SK-N-MC (cell line): ENCODE data around the gene EMX2.

ENCODE experiments used
- DNase-seq: peaks from one replicate; pipeline ENCODE4 v3.0.0-alpha.2; 2011; ENCODE audit warnings: low read depth, low spot score
- H3K27ac ChIP-seq: fragments of 200-600 bp; sonication (generic); 2 replicates; pipeline ENCODE4 v1.5.1; 2016; ENCODE audit warnings: mixed run types
- H3K36me3 ChIP-seq: fragments of 200-600 bp; sonication (generic); 2 replicates; pipeline ENCODE4 v1.6.1; 2017; ENCODE audit warnings: antibody characterized with exemption, low read length, mixed read lengths; ENCODE audit not compliant: insufficient read depth
- H3K4me3 ChIP-seq: fragments of 200-600 bp; sonication (generic); 2 replicates; pipeline ENCODE4 v1.5.1; 2016
- H3K9ac ChIP-seq: fragments of 200-600 bp; sonication (generic); 2 replicates; pipeline ENCODE4 v1.8.0; 2017; ENCODE audit warnings: mixed run types, mixed read lengths; ENCODE audit not compliant: insufficient read length
- H3K9me3 ChIP-seq: fragments of 200-600 bp; sonication (generic); 2 replicates; pipeline ENCODE4 v1.6.1; 2017; ENCODE audit warnings: low read depth, mild to moderate bottlenecking, antibody characterized with exemption, low read length, moderate library complexity, mixed read lengths
- EZH2 ChIP-seq: fragments of 200-600 bp; sonication (generic); IDR thresholded peaks from one replicate; pipeline ENCODE4 v1.6.1; 2017; ENCODE audit warnings: antibody characterized with exemption
- FOXP2 ChIP-seq: optimal IDR thresholded peaks from 2 replicates; pipeline ENCODE3; 2011; ENCODE audit warnings: mild to moderate bottlenecking, moderate library complexity; ENCODE audit not compliant: insufficient read depth; ENCODE audit errors: extremely low read length, control extremely low read depth
- POLR2AphosphoS5 ChIP-seq: IDR thresholded peaks from 2 replicates; pipeline ENCODE4 v1.6.1; 2012; ENCODE audit warnings: mild to moderate bottlenecking, low read depth, low read length, borderline replicate concordance

The EMX2 gene

DNA sequence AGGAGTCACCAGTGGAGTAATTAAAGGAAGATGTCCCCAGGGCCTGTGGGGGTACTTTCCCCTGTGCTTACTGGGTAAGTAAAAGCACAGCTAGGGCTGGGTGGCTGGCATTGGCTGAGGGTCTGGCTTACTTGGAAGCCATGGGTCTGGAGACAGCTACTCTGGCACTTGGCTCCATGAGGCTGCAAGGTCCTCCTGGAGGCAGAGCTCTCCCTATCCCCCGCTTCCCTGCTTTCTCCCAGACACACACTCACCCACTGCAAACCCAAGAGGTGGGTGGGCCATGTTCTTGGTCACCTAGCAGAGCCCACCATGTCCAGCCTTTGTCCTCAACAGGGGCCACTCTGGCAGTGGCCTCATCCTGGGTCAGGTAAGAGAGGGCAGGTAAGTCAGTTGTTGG, 13.3 kb downstream of the EMX2 start:
- Histone ChIP-seq H3K9me3 (no peaks in the 10 kb centered on the region), H3K36me3 (no peaks in the 10 kb centered on the region), H3K27ac (no peak overlapping the region), H3K4me3 (no peak overlapping the region), H3K9ac (no peak overlapping the region)
- no peak for DNase-seq
- TF ChIP-seq FOXP2 (no peak), POLR2AphosphoS5 (no peak), EZH2 (no peak)

- Histone ChIP-seq H3K9ac (no peak overlapping the region), H3K27ac (no peak overlapping the region), H3K36me3 (no peaks in the 10 kb centered on the region), H3K4me3 (no peak overlapping the region), H3K9me3 (no peaks in the 10 kb centered on the region)
- TF ChIP-seq FOXP2 (no peak), EZH2 (no peak), POLR2AphosphoS5 (no peak)
- no peak for DNase-seq
Measured at GRCh38 chr10:117556356-117556755, 13.8 kb downstream of the EMX2 start.

DNA sequence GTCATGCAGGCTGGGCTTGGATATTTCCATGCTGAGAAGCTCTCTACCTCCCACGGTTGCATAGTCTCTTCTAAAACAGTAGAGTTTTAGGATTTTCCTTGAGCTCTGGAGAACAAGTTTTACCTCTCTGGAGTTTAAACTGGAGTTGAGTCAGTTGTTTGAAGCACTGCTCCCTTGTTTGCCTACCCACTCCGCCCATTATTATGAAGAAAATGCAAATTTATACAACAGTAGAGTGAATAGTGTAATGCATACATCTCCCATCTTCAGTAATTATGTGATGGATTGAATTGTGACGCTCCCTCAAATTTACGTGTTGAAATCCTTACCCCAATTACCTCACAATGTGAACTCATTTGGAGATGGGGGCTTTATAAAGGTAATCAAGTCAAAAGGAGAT, 17.2 kb downstream of the EMX2 start:
- Histone ChIP-seq H3K9me3 (no peaks in the 10 kb centered on the region), H3K36me3 (no peaks in the 10 kb centered on the region), H3K9ac (no peak overlapping the region), H3K4me3 (no peak overlapping the region), H3K27ac (no peak overlapping the region)
- TF ChIP-seq POLR2AphosphoS5, result no peak
- TF ChIP-seq FOXP2, result no peak
- no peak for TF ChIP-seq EZH2
- DNase-seq, result no peak

- Histone ChIP-seq H3K4me3 (no peak overlapping the region), H3K9me3 (no peaks in the 10 kb centered on the region)
- TF ChIP-seq FOXP2 (no peak), POLR2AphosphoS5 (no peak), EZH2 (no peak)
Measured at GRCh38 chr10:117560942-117561341, 18.4 kb downstream of the EMX2 start.

GRCh38 chr10:117562220-117562619, 19.7 kb downstream of the EMX2 start:
- no peak for DNase-seq
- H3K4me3 ChIP-seq, result no peak overlapping the region
- no peaks in the 10 kb centered on the region for H3K36me3 ChIP-seq
- no peak overlapping the region for H3K27ac ChIP-seq
- H3K9me3 ChIP-seq, result no peaks in the 10 kb centered on the region
- TF ChIP-seq FOXP2 (no peak), EZH2 (no peak), POLR2AphosphoS5 (no peak)
- no peak overlapping the region for H3K9ac ChIP-seq

More at GRCh38 chr10:117560942-117561341, 18.4 kb downstream of the EMX2 start:
- DNase-seq, result no peak
- no peak overlapping the region for H3K9ac ChIP-seq
- no peaks in the 10 kb centered on the region for H3K36me3 ChIP-seq
- no peak overlapping the region for H3K27ac ChIP-seq

GRCh38 chr10:117562896-117563737, 20.6 kb downstream of the EMX2 start:
- H3K9me3 ChIP-seq, result no peaks in the 10 kb centered on the region
- no peak for DNase-seq
- H3K4me3 ChIP-seq, result no peak overlapping the region
- no peak overlapping the region for H3K9ac ChIP-seq
- TF ChIP-seq EZH2 (no peak), POLR2AphosphoS5 (no peak), FOXP2 (no peak)
- H3K27ac ChIP-seq, result no peak overlapping the region
- no peaks in the 10 kb centered on the region for H3K36me3 ChIP-seq

DNA sequence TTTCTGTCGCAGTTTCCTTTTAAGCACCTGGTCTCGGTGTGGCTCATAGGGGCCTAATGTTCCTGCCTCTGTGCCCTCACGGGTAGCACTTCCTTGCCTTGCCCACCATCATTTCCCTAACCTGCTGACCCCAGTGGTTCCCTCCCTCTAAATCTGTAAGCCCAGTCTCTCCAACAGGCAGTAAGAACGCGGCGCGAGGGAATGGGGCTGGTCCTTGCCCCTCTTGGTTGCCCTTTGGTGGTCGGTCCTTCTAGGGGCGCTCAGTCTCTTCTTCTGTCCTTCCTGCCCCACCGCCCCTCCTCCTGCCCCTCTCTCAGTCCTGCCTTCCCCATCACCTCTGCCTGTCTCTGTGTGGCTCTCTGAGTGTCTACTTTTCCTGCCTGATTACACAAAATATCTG, 21.2 kb downstream of the EMX2 start:
- Histone ChIP-seq H3K27ac (no peak overlapping the region), H3K4me3 (no peak overlapping the region), H3K9ac (no peak overlapping the region), H3K36me3 (no peaks in the 10 kb centered on the region), H3K9me3 (no peaks in the 10 kb centered on the region)
- DNase-seq, result no peak
- TF ChIP-seq FOXP2 (no peak), POLR2AphosphoS5 (no peak), EZH2 (no peak)

GRCh38 chr10:117565068-117565467, 22.5 kb downstream of the EMX2 start:
- no peak overlapping the region for H3K4me3 ChIP-seq
- no peaks in the 10 kb centered on the region for H3K9me3 ChIP-seq
- TF ChIP-seq FOXP2, result no peak
- no peak for TF ChIP-seq POLR2AphosphoS5
- TF ChIP-seq EZH2, result no peak
- H3K27ac ChIP-seq, result no peak overlapping the region
- no peak overlapping the region for H3K9ac ChIP-seq
- no peaks in the 10 kb centered on the region for H3K36me3 ChIP-seq
- no peak for DNase-seq
